ENCODE measurements around the gene RPS21. TPM values are rescaled to one million over a fixed set of nuclear protein-coding genes. Genes with fewer than 3 reads are reported as not detected.

The RPS21 gene
- total RNA-seq, 1 experiment from 2014 or later, result 3,142 TPM

DNA sequence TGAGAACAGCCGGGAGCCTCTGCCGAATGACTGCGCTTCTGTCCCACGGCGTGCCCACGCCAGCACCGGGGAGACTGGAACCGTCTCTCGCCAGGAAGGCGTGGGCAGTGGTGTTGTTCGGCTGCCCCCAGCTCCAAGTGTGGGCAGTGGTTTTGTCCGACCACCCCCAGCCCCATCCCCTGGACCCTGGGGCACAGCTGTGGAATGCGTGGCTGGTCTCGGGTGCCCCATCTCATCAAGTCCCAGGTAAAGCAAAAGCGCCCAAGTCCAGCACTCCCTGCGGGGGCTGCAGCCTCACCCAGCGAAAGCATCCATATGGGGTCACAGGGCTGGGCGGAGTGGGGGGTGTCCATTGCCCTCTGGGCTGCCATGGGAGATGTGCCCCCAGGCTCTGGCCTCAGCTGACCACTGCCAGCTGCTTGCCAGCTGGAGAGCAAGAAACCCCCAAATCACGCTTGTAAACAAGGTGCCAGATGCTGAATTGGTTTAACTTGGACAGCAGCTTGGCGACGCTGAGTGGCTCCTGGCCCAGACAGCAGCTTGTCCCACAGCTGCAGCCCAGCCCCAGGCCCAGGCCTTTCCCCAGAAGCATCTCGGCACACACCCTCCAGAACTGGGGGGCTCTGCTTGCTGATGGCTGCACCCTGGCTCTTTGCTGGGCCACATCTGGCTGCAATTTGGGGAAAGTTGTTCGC lies 15.7 kb downstream of the RPS21 start:
- DNase-seq, result no peak
- H3K4me1 ChIP-seq, result peaks cover 8% of the 10 kb centered on the region; the same call in 1 of the 2 replicates
- no peaks in the 10 kb centered on the region for H3K9me3 ChIP-seq (replicated peaks)
- no peak overlapping the region for H3K4me3 ChIP-seq
- H3K36me3 ChIP-seq, result no peaks in the 10 kb centered on the region
- H3K27ac ChIP-seq, result no peak overlapping the region
- H3K27me3 ChIP-seq, result peaks cover 2% of the 10 kb centered on the region

- DNase-seq, result no peak
- Histone ChIP-seq H3K36me3 (no peaks in the 10 kb centered on the region), H3K27me3 (peaks cover 10% of the 10 kb centered on the region), H3K9me3 (replicated peaks) (no peaks in the 10 kb centered on the region), H3K4me1 (peaks cover 8% of the 10 kb centered on the region; the same call in 1 of the 2 replicates), H3K4me3 (no peak overlapping the region), H3K27ac (no peak overlapping the region)
These were observed 16.4 kb downstream of the RPS21 start for GRCh38 chr20:62403331-62403730.

DNA sequence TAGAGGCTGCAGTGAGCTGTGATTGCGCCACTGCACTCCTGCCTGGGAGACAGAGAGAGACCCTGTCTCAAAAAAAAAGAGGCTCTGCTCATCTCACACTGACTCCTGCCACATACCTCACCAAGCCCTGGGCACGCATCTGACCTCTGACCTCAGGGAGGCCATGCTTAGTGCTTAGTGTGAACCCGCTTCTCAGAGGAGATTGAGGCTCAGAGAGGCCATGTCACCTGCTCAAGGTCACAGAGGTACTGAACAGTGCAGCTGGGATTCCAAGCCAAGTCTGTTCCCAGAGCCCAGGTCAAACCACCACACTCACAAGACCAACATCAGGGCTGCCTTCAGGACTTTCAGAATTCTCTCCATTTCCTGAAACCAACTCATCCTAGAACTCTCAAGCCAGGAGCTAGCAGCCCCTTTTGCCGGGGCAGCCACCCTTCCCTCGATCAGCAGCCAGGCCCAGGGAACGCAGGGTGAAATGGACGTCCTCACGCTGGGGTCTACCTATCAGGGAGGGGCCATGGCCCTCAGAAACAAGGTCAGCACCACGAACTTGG lies 17.3 kb downstream of the RPS21 start:
- Histone ChIP-seq H3K27me3 (peaks cover 18% of the 10 kb centered on the region), H3K27ac (no peak overlapping the region), H3K4me1 (peaks cover 8% of the 10 kb centered on the region; the same call in 1 of the 2 replicates), H3K4me3 (no peak overlapping the region), H3K36me3 (no peaks in the 10 kb centered on the region), H3K9me3 (replicated peaks) (no peaks in the 10 kb centered on the region)
- no peak for DNase-seq

DNA sequence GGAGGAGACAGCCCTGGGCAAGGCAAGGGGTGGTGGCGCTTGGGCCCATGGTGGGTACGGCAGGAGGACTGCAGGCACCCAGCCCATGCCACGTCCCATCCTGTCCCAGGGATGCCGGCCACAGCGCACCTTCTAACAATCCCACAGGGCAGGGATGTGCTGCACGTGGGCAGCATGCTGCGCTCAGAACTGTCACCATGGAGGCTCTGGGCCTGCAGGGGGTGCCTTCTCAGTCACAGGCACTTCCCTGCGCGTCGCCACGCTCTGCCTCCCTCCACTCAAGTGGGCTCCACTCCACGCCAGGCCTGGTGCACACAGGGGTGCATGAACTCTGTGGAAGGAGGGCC lies 17.8 kb downstream of the RPS21 start:
- Histone ChIP-seq H3K36me3 (no peaks in the 10 kb centered on the region), H3K4me3 (no peak overlapping the region), H3K4me1 (peaks cover 8% of the 10 kb centered on the region; the same call in 1 of the 2 replicates), H3K9me3 (replicated peaks) (no peaks in the 10 kb centered on the region), H3K27ac (no peak overlapping the region), H3K27me3 (peaks cover 24% of the 10 kb centered on the region)
- DNase-seq, result no peak

DNA sequence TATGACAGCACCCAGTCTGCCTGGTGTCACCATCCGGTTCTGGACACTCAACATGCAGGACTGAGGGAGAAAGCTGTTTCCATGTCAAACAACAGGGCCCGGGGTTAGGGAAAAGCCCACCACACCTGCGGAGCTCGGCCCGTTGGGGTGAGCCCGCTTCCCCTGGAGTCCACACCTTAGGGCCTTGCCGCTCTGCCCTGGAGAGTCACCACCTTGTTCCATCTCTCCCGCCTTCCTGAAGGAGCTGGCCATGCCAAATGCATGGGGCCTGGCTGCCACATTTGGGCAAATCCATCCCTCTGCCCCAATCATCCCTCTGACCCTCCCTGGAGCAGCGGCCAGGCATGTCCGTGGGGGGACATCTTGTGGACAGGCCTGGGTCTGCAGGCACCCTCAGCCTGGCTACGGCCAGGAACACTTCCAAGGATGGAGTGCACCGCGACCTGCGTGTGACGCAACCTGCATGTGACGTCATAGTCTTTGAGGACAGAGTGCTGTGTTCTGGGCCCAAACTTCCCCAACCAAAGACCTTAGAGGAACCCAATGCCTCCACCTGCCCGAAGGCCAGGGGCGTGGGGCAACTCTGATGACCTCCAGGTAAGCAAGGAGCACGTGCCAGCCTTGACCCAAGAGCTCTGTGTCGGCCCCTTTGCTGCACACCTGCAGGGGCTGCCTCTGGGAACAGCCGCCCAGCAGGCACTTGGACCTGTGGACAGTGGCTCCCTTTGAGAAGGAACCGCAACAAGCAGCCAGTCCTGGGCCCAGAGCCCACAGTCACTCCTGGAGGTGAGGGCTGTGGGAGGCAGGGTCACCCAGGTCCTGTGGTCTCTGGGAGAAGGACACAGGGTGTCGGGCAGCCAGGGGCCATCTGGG lies 18.4 kb downstream of the RPS21 start:
- H3K9me3 ChIP-seq (replicated peaks), result no peaks in the 10 kb centered on the region
- H3K36me3 ChIP-seq, result no peaks in the 10 kb centered on the region
- H3K4me3 ChIP-seq, result no peak overlapping the region
- H3K27me3 ChIP-seq, result peaks cover 30% of the 10 kb centered on the region
- peaks cover 8% of the 10 kb centered on the region; the same call in 1 of the 2 replicates for H3K4me1 ChIP-seq
- H3K27ac ChIP-seq, result no peak overlapping the region
- peak; percentile 81 to 82 for DNase-seq

GRCh38 chr20:62405981-62406513 lies 19.1 kb downstream of the RPS21 start:
- H3K4me3 ChIP-seq, result peak overlapping the region; percentile 70
- DNase-seq, result no peak
- H3K36me3 ChIP-seq, result no peaks in the 10 kb centered on the region
- peaks cover 8% of the 10 kb centered on the region; the same call in 1 of the 2 replicates for H3K4me1 ChIP-seq
- H3K9me3 ChIP-seq (replicated peaks), result no peaks in the 10 kb centered on the region
- H3K27ac ChIP-seq, result no peak overlapping the region
- peaks cover 34% of the 10 kb centered on the region for H3K27me3 ChIP-seq

DNA sequence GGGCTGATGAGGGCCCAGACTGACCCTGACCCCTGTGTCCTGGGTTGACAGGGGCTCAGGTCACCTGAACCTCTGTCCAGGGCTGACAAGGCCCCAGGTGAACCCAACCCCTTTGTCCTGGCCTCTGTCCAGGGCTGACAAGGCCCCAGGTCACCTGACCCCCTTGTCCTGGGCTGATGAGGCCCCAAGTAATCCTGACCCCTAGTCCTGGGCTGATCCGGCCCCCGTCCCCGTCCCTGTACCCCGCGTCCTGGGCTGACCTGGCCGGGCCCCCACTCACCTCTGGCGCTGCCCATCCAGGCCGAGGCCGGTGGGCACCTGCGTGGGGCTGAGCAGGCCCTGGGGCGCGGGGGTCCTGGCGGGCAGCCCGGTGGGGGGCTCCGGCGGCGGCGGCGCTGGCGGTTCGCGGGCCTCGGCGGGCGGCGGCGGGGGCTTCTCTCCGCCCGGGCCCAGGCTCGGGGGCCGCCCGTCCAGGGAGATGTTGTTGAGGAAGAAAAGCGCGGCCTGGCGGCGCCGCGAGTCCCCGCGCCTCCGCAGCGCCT lies 19.8 kb downstream of the RPS21 start:
- H3K4me1 ChIP-seq, result peaks cover 8% of the 10 kb centered on the region; the same call in 1 of the 2 replicates

DNA sequence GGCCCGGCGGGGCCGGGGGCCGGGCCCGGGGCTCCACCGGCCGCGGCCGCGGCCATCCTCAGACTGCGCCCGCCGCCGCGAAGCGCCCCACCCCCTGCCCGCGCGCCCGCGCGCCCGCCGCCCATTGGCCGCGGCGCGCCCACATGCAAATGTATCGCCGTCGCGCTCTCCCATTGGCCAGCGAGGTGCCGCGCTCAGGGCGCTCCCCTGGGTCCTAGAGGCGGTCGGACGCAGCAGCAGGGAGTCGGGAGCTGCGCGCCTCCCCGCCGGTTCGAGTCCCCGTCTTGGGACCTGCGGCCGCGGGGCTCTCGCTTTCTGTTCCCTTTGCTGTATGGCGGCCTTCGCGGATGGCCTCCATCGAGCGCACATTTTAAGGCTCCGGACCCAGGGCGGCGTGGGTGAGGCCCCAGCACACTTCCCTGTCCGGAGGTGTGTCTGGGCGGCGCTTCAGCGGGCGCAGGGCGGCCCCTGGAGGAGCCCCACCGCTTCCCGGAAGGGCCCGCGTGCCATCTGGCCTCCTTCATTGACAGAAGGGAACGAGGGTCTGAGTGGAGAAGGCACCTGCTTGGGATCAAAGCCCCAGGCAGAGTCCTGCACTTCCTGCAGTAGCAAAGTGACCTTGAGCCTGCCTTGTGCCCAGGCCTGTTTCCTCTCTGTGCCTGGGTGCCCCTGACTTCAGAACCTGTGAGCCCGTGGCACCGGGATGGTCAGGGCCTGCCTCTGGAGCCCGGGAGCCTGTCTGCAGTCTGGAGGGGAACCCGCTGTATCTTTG lies 20.5 kb downstream of the RPS21 start, which contains the start of gene CABLES2:
TSS of gene CABLES2 (minus strand) at position 65 of the 772 bp plus-strand sequence. CDS start at position 56, 9 bp downstream.
- Histone ChIP-seq H3K27ac (no peak within 1 kb of the TSS), H3K4me3 (peak within 1 kb of the TSS; percentile 70), H3K4me1 (peaks cover 8% of the 10 kb centered on the region; the same call in 1 of the 2 replicates), H3K36me3 (no peaks in the 10 kb centered on the region), H3K27me3 (peaks cover 41% of the 10 kb centered on the region), H3K9me3 (replicated peaks) (no peaks in the 10 kb centered on the region)
- peak; percentile 98 to 99 for DNase-seq

More for the DNA sequence above, 19.8 kb downstream of the RPS21 start:
- Histone ChIP-seq H3K4me3 (peak overlapping the region; percentile 70), H3K27ac (no peak overlapping the region), H3K36me3 (no peaks in the 10 kb centered on the region), H3K9me3 (replicated peaks) (no peaks in the 10 kb centered on the region), H3K27me3 (peaks cover 41% of the 10 kb centered on the region)
- DNase-seq, result no peak

DNA sequence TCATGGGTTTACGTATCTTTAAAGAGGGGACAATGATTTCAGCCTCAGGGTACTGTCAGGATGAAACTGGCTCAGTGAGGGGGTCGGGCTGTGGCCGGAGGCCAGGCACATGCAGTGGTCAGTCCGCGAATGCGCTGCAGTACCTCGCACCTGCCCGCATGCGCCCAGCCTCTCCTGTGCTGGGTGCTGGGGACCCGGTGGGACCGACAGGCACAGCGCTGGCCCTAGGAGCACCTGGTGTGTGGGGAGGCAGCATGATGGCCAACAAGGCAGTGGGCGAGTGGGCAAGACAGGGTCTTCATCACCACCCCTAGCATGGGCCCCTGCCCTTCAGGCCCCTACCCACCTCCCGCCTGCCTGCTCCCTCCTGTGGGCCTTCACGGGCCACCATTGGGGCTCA lies 21.2 kb downstream of the RPS21 start:
- H3K4me3 ChIP-seq, result no peak overlapping the region
- H3K9me3 ChIP-seq (replicated peaks), result no peaks in the 10 kb centered on the region
- peaks cover 47% of the 10 kb centered on the region for H3K27me3 ChIP-seq
- H3K36me3 ChIP-seq, result no peaks in the 10 kb centered on the region
- DNase-seq, result no peak
- H3K4me1 ChIP-seq, result peaks cover 8% of the 10 kb centered on the region; the same call in 1 of the 2 replicates
- H3K27ac ChIP-seq, result no peak overlapping the region

GRCh38 chr20:62408640-62409039 lies 21.7 kb downstream of the RPS21 start:
- no peaks in the 10 kb centered on the region for H3K9me3 ChIP-seq (replicated peaks)
- no peak overlapping the region for H3K27ac ChIP-seq
- H3K4me1 ChIP-seq, result peaks cover 8% of the 10 kb centered on the region; the same call in 1 of the 2 replicates
- no peak overlapping the region for H3K4me3 ChIP-seq
- no peaks in the 10 kb centered on the region for H3K36me3 ChIP-seq
- H3K27me3 ChIP-seq, result peaks cover 48% of the 10 kb centered on the region
- DNase-seq, result peak; percentile 64 to 65

DNA sequence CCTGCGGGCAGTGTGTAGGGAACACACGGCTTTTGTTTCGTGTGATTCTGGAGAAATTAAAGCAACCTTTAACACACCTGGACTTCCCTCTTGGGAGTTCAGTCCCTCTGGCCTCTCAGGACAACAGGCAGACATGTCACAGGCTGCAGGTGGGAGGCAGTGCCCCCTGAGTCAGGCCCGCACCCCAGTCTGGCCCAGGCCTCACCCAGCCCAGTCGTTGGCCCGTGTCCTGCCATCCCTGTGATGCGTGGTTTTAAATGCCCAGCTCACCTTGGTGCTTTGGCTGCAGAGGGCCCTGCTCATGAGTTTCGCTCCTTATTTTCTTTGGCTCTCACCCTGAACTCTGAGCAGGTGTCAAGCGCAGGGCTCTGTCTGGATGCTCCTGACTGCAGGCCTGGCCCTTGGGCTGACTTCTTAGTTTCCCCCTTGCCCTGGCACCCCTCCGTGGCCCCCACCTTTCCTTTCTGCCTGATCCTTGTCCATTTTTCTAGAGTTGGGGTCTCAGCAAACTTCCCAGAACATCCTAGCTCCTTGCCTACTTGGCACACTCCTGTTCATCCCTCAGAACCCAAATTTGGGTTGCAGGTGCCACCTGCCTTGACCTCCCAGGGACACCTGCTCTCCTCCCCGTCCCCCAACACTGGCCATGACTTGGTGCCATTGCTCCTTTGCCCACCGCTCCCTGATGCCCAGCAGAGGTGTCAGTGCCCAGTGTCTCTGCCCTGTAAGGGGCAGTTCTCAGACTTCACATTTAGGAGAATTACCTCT lies 22.4 kb downstream of the RPS21 start:
- Histone ChIP-seq H3K9me3 (replicated peaks) (no peaks in the 10 kb centered on the region), H3K4me3 (no peak overlapping the region), H3K36me3 (no peaks in the 10 kb centered on the region), H3K4me1 (peaks cover 8% of the 10 kb centered on the region; the same call in 1 of the 2 replicates), H3K27me3 (peaks cover 55% of the 10 kb centered on the region), H3K27ac (no peak overlapping the region)
- DNase-seq, result no peak

DNA sequence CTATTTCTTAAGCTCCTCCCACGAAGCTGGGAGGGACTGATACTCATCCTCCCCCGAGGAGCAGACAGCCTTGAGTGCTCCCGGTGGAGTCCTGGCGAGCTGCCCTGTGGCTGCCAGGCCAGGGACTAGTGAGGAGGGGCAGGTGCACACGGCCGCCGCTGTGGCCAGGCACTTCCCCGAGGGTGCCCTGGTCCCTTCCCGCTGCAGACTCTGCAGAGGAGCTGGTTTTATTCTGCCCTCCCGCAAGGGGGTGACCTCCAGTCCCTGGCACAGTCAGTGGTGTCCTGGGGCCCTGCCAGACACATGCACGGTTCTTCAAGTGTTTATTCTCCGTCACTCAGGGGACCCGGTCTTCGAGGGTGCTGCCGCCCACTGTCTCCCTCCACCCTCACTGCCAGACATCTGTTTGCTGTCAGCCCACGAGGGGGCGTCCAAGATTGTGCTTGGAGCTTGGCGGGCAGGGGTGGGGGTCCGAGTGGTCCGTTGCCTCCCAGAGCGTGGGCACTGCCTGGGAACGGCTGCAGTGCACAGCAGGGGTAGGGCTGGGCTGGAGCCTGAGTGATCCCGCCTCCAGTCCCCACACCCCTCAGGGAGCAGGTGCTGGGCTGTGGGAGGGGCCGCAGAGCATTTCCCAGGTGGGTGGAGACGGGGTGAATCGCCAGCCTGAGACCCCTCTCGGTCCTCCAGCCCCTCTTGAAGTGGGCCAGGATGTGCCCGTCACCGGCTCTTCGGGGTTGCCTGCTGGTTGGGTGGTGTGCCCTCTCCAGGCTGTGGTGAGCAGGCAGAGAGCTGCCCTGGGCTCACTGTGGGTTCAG lies 23.2 kb downstream of the RPS21 start:
- peak; percentile 61 to 72 for DNase-seq
- Histone ChIP-seq H3K4me1 (peaks cover 8% of the 10 kb centered on the region; the same call in 1 of the 2 replicates), H3K27ac (no peak overlapping the region), H3K36me3 (no peaks in the 10 kb centered on the region), H3K4me3 (no peak overlapping the region), H3K27me3 (peaks cover 63% of the 10 kb centered on the region), H3K9me3 (replicated peaks) (no peaks in the 10 kb centered on the region)

Measured in SJCRH30 (cell line).